Endothelial cell of umbilical vein (primary cell): ENCODE measurements around the gene RSPRY1. TPM values are rescaled to one million over a fixed set of nuclear protein-coding genes. Genes with fewer than 3 reads are reported as not detected.

Experiments
- BruUV-seq: library from RNA; stranded (reverse); fragments of 400-500 nt; replicated peaks from 2 replicates; lab custom pipeline; 2021; lab: Mats Ljungman, UMichigan
- CTCF ChIA-PET: fragments of 300-600, 350-600 bp; sonication (Branson Sonifier 250); formaldehyde crosslinking; loops from one replicate; lab custom pipeline; 2021; ENCODE audit warnings: antibody characterized with exemption, inconsistent platforms; lab: Charles Lee
- POLR2A ChIA-PET: fragments of 300-600, 350-600 bp; sonication (Branson Sonifier 250); formaldehyde crosslinking; loops from one replicate; lab custom pipeline; 2021; ENCODE audit warnings: antibody characterized with exemption, inconsistent platforms; lab: Charles Lee
- DNase-seq: peaks from one replicate; pipeline ENCODE4 v3.0.0-alpha.2; 2011; ENCODE audit warnings: low read depth, low spot score
- FAIRE-seq: peaks from 2 replicates; lab custom pipeline; 2011; peaks lifted over from hg19 to GRCh38; lab: Jason Lieb, UNC
- H2AFZ ChIP-seq: 2 replicates; pipeline ENCODE4 v1.6.0; 2012; ENCODE audit warnings: low read depth, low read length, control low read depth, inconsistent platforms
- H3K27ac ChIP-seq: 2 replicates; pipeline ENCODE4 v1.5.1; 2011; ENCODE audit warnings: low read depth, mild to moderate bottlenecking, control low read depth, low read length, moderate library complexity; ENCODE audit not compliant: insufficient read depth
- H3K27me3 ChIP-seq, 2 experiments: 2 replicates each; pipeline versions ENCODE4 v1.6.0 to v1.6.1; 2011; ENCODE audit warnings: low read length in 2 of 2, mixed read lengths in 1 of 2; ENCODE audit not compliant: control insufficient read depth in 2 of 2, insufficient read depth in 2 of 2
- H3K36me3 ChIP-seq, 2 experiments: 2 replicates in 1 of 2; 3 replicates in 1 of 2; pipeline ENCODE4 v1.5.1; 2011; ENCODE audit warnings: low read length in 2 of 2, mild to moderate bottlenecking in 1 of 2, moderate library complexity in 1 of 2; ENCODE audit not compliant: control insufficient read depth in 2 of 2, insufficient read depth in 2 of 2; ENCODE audit errors: extremely low read depth in 1 of 2
- H3K4me1 ChIP-seq: 3 replicates; pipeline ENCODE4 v1.5.1; 2011; ENCODE audit warnings: mild to moderate bottlenecking, low read length; ENCODE audit not compliant: control insufficient read depth, insufficient read depth; ENCODE audit errors: extremely low read depth
- H3K4me2 ChIP-seq: 2 replicates; pipeline ENCODE4 v1.6.1; 2011; ENCODE audit warnings: low read length, control low read depth, mixed read lengths; ENCODE audit not compliant: insufficient read depth
- H3K4me3 ChIP-seq, 3 experiments: fragments of 200-600 bp in 1 of 3; sonication (generic), shearing (Covaris generic) in 1 of 3; replicated peaks in 1 of 3; 2 replicates each; pipeline ENCODE4 v1.5.1; 2011 to 2016; ENCODE audit warnings: control low read depth in 3 of 3, low read length in 3 of 3, mild to moderate bottlenecking in 2 of 3, inconsistent platforms in 1 of 3, low read depth in 1 of 3, moderate library complexity in 1 of 3; ENCODE audit not compliant: insufficient read depth in 1 of 3
- H3K79me2 ChIP-seq: 2 replicates; pipeline ENCODE4 v1.6.0; 2012; ENCODE audit warnings: low read length, inconsistent platforms; ENCODE audit not compliant: control insufficient read depth, insufficient read depth
- H3K9ac ChIP-seq: replicated peaks from 2 replicates; pipeline ENCODE3; 2011; ENCODE audit warnings: low read length, control low read depth; ENCODE audit not compliant: insufficient read depth; ENCODE audit errors: extremely low read depth
- H3K9me1 ChIP-seq: replicated peaks from 3 replicates; pipeline ENCODE4 v1.6.0; 2011; ENCODE audit warnings: mild to moderate bottlenecking, low read length; ENCODE audit not compliant: control insufficient read depth, insufficient read depth; ENCODE audit errors: extremely low read depth
- H3K9me3 ChIP-seq: replicated peaks from 2 replicates; pipeline ENCODE4 v1.5.1; 2012; ENCODE audit warnings: low read length, inconsistent platforms; ENCODE audit not compliant: control insufficient read depth, insufficient read depth
- H4K20me1 ChIP-seq: replicated peaks from 2 replicates; pipeline ENCODE3; 2011; ENCODE audit warnings: mild to moderate bottlenecking, low read length; ENCODE audit not compliant: control insufficient read depth, insufficient read depth; ENCODE audit errors: extremely low read depth
- CTCF ChIP-seq, 2 donors: IDR thresholded peaks; 1 replicate in 1 of 2; 2 replicates in 1 of 2; pipeline ENCODE4 v1.5.1; 2011; ENCODE audit warnings: low read length in 2 of 2, mild to moderate bottlenecking in 2 of 2, moderate library complexity in 2 of 2, control low read depth in 1 of 2, inconsistent platforms in 1 of 2, low read depth in 1 of 2; ENCODE audit not compliant: insufficient read depth in 1 of 2; ENCODE audit errors: extremely low read depth in 1 of 2
- EZH2 ChIP-seq: IDR thresholded peaks from 2 replicates; pipeline ENCODE4 v1.6.1; 2012; ENCODE audit warnings: borderline replicate concordance, low read depth, mild to moderate bottlenecking, moderate library complexity, low read length, inconsistent platforms; ENCODE audit not compliant: severe bottlenecking
- FOS ChIP-seq: IDR thresholded peaks from 2 replicates; pipeline ENCODE4 v1.6.1; 2011; ENCODE audit warnings: mild to moderate bottlenecking, low read length, moderate library complexity, borderline replicate concordance; ENCODE audit not compliant: insufficient read depth
- GATA2 ChIP-seq: IDR thresholded peaks from 2 replicates; pipeline ENCODE4 v1.7.0; 2011; ENCODE audit warnings: low read depth, mild to moderate bottlenecking, moderate library complexity, mixed read lengths, low read length; ENCODE audit not compliant: insufficient read length, insufficient read depth
- JUN ChIP-seq: IDR thresholded peaks from 2 replicates; pipeline ENCODE4 v1.6.1; 2011; ENCODE audit warnings: borderline replicate concordance, low read depth; ENCODE audit not compliant: insufficient read length, insufficient read depth
- MAX ChIP-seq: IDR thresholded peaks from 2 replicates; pipeline ENCODE4 v1.6.1; 2011; ENCODE audit not compliant: insufficient read depth, insufficient read length
- MYC ChIP-seq: IDR thresholded peaks from one replicate; pipeline ENCODE4 v1.6.1; 2011; ENCODE audit warnings: mild to moderate bottlenecking, low read depth, low read length
- POLR2A ChIP-seq: IDR thresholded peaks from 2 replicates; pipeline ENCODE4 v1.6.1; 2012; ENCODE audit warnings: low read depth, mild to moderate bottlenecking, control low read depth, low read length
- POLR2AphosphoS5 ChIP-seq: IDR thresholded peaks from 2 replicates; pipeline ENCODE4 v1.6.1; 2012; ENCODE audit warnings: low read depth, mild to moderate bottlenecking, control low read depth, low read length, moderate library complexity; ENCODE audit not compliant: insufficient read depth
- dilution Hi-C: fragments of 300-500 bp; cut with MboI; formaldehyde crosslinking; loops from one replicate; pipeline ENCODE4 v1.15.0; 2019; ENCODE audit warnings: low sequenced_read_pairs; ENCODE audit not compliant: extremely low pct_ligation_motif_present
- intact Hi-C: fragments of 100-400 bp; cut with micrococcal nuclease; formaldehyde crosslinking; loops from one replicate; pipeline ENCODE4 v1.10.0; 2022
- polyA plus RNA-seq, 4 experiments: library from polyadenylated mRNA; depleted of rRNA in 3 of 4; stranded (reverse) in 3 of 4; unstranded in 1 of 4; fragments of >200 nt; gene quantifications; 2 replicates each; pipeline versions ENCODE4 v1.2.1 to v1.2.3, GENCODE V29; 2011 to 2012; ENCODE audit warnings: missing spikeins in 1 of 4
- total RNA-seq: library from RNA; stranded (reverse); gene quantifications from 2 replicates; pipeline ENCODE4 v1.2.3, GENCODE V29; 2021

Gene RSPRY1
- total and polyA plus RNA-seq, 2 donors (not counting 3 experiments of a cell fraction or from before 2014, with no cell fraction given), result 28.5 to 55.1 TPM

GRCh38 chr16:57143149-57143921 lies 42.8 kb upstream of the RSPRY1 start:
- H3K36me3 ChIP-seq, result no peaks in the 10 kb centered on the region
- CTCF ChIA-PET, result interaction anchor here (0.9 to 4.2 kb wide), 2 partner anchors 41 to 51 kb away, joined by 3 to 53 read pairs; partner anchors contain the start of gene CPNE2

GRCh38 chr16:57144027-57144426 lies 42.1 kb upstream of the RSPRY1 start:
- FAIRE-seq, result no peak
- dilution Hi-C loops (no loop called here), intact Hi-C loops (no loop called here)
- Histone ChIP-seq H3K4me1 (peaks cover 66% of the 10 kb centered on the region), H3K79me2 (no peaks in the 10 kb centered on the region), H3K27ac (no peak overlapping the region), H3K9me1 (no peaks in the 10 kb centered on the region), H3K4me2 (no peak overlapping the region), H3K4me3 (no peak overlapping the region), H3K9me3 (no peaks in the 10 kb centered on the region), H2AFZ (no peak overlapping the region), H3K9ac (no peak overlapping the region), H3K27me3 (no peaks in the 10 kb centered on the region), H3K36me3 (no peaks in the 10 kb centered on the region), H4K20me1 (no peaks in the 10 kb centered on the region)
- no peak for DNase-seq
- no TSS peak for BruUV-seq
- ChIA-PET POLR2A (no interaction called here), CTCF (interaction anchor here (1.3 to 4.2 kb wide), 4 partner anchors 10 to 155 kb away, joined by 3 to 53 read pairs (median 6); partner anchors contain the start of genes CPNE2 and NLRC5)
- TF ChIP-seq POLR2A (no peak), MAX (no peak), POLR2AphosphoS5 (no peak), CTCF (IDR thresholded peaks at IDR 0.05; ENCODE audit: extremely low read depth in 1 of 2, insufficient read depth in 1 of 2, low read depth in 1 of 2, low read length in 2 of 2) (no peak), EZH2 (no peak), GATA2 (no peak), MYC (no peak), JUN (no peak), FOS (no peak)

More at GRCh38 chr16:57143149-57143921, 42.8 kb upstream of the RSPRY1 start:
- BruUV-seq, result no TSS peak
- TF ChIP-seq POLR2AphosphoS5, result no peak
- no peak for TF ChIP-seq MYC
- no peak for TF ChIP-seq POLR2A
- no peak for TF ChIP-seq EZH2
- TF ChIP-seq JUN, result no peak
- H3K9me1 ChIP-seq, result no peaks in the 10 kb centered on the region
- no peak for DNase-seq
- POLR2A ChIA-PET, result no interaction called here
- no peak overlapping the region for H2AFZ ChIP-seq
- no peak overlapping the region for H3K27ac ChIP-seq
- H3K9me3 ChIP-seq, result no peaks in the 10 kb centered on the region
- no peak overlapping the region for H3K4me3 ChIP-seq
- H3K27me3 ChIP-seq, result no peaks in the 10 kb centered on the region
- H3K9ac ChIP-seq, result no peak overlapping the region
- H4K20me1 ChIP-seq, result no peaks in the 10 kb centered on the region
- peaks cover 59% of the 10 kb centered on the region for H3K4me1 ChIP-seq
- dilution Hi-C loops, result no loop called here
- intact Hi-C loops, result no loop called here
- no peak overlapping the region for H3K4me2 ChIP-seq
- no peak for FAIRE-seq
- no peaks in the 10 kb centered on the region for H3K79me2 ChIP-seq
